NCI-H526 (cell line): Measurements from ENCODE around the gene OTOG.
A peak's percentile ranks its signal among the peaks of the same experiment; 100 is the strongest.

Source experiments
- DNase-seq, 2 experiments: peaks; one replicate each; lab custom pipeline; 2025; lab: John Stamatoyannopoulos, UW

OTOG gene

DNA sequence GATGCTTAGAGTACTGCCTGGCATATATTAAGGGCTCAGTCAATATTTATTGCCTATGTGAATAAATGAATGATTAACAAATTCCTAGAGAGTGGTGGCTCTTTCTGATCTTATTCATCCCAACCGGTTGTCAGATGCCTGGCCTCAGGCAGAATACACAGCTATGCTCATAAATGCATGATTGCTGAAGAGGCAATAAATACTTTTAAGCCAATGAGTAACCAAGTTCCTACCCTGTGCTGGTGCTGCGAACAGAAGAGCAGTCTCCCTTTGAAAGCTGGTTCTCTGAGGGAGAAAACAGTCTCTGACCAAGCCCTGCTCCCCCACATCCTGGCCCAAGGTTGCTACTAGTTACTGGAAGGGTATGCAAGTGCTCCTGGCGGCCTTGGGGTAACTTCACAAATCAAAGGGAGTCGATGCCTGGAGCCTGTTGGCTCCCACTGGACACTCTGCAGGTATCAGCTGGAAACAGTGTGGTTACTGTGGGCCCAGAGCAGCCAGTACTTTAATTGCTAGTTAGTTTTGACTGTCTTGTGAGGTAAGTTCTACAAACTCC is 5.7 kb upstream of the OTOG start:
- peak in 1 of 2 experiments; percentile 22 for DNase-seq

DNA sequence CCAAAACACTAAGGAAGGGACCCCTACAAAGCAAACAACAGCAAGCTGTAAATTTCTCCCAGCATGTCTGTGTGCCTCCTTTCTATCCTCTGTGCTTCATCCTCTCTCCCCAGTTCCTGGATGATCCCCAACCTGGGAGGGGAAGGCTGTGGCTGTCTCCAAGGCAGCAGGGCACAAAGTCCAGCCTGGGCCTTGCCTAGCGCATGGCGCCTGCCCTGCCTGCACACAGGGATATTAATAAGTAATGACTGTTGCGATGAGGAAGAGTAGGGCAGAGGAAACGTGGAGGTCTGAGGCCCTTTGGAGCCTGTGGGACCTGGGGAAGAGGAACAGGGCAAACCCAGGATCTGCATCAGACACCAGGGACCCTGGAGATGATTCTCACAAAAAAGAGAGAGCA is 4.8 kb upstream of the OTOG start:
- peak; percentile 48 to 84 for DNase-seq

DNA sequence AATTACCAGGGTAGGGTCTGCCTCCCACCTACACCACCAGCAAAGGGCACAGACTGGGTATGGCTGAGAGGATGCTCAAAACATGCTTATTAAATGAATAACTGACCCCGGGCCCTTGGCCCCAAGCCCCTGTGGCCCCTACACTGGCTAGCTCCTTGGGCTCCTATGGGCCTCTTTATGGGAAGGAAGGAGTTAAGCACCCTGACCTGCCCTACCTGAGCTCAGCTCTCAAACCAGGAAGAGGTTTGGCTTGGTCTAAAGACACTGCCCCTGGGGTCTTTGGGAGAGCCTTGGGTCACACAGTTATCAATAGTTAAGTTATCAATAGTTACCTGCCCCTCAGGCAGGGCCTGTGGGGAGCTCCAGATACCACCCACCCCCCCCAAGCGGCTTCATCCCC is 4.0 kb upstream of the OTOG start:
- DNase-seq: peak in 1 of 2 experiments; percentile 47

DNA sequence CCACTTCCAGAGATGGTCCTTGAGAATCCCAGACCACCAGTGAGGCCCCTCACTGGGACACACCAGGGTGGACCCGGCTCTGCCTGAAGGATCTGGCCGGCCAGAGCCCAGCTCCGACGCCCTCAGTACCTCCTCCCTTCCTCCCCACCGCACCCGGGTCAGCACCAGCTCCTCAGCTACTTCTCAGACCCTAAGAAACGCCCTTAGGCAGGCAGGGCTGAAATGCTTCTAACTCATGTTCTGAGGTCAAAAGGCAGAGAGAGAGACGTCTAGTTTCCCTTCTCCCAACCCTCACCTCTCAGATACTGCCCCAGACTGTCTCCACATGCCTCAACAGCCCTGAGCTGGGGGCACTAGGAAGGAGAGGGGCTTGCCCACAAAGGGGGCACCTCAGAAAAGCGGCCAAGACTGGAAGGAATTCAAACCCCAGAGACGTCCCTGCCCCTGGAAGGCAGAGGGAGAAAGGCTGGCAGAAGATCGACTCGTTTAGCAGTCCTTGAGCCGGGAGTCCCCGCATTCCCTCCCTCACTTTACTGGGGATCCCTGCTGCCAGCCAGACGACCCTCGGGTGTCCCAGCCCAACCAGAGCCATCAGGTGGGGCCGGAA is 3.4 kb upstream of the OTOG start:
- DNase-seq: peak in 1 of 2 experiments; percentile 59

DNA sequence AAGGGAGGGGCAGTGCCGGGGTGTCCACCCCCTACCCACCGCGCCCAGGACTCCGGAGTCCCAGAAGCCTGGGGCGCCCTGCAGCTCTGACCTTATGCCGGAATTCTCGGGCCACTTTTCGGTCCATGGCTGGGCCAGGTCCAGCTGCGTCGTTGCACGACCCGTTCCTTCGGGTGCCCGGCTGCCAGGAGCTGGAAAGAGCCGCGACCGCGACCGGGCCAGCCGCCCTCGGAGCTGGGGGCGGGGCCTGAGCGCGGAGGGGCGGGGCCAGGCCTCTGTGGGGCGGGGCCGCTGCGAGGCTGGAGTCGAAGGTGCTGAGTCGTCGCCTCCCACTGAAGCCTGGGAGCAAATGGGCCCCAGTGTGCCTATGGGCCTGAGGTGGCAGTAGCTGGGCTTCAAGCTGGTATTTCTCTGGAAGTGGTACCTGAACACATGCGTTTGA is 2.9 kb upstream of the OTOG start, which contains the start of gene USH1C:
TSS of gene USH1C (minus strand) at position 236 of the 442 bp plus-strand sequence. CDS start at position 127, 109 bp downstream.
- peak in 1 of 2 experiments; percentile 84 for DNase-seq

DNA sequence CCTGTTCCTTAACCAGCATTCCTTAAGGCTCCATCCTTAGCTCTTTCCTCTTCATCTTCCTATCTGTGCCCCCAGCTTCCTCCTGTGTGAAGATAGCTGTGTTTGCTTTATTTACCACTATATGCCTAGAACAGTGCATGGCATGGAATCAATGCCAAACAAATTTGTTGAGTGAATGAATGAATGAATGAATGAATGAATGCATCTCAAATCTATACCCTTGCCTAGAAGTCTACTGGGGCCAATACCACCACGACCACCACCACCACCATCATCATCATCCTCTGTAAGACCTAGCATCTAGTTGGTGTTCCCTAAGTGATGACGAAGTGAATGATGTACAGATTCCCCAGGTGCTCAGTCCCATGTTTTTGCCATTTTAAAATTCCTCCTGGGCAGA is 819 bp upstream of the OTOG start:
- DNase-seq: no peak

DNA sequence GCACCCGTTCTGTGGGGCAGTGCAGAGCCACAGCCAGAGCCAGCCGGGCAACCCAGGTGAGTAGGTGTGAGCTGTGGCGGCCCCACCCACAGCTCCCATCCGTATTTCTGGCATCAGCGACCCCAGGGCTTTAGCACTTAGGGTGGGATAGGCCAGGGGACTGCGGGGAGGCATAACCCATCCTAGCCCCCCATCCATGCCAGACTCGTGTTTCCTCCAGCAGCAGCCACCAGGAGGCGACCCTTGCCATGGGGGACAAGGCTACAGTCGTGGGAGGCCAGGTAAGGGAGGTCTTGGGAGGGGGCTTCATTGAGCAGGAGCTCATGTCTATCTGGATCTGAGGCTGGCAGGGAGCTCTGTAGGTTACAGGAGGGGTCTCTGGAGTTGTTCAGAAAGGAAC is 873 bp downstream of the OTOG start:
- peak in 1 of 2 experiments; percentile 11 for DNase-seq

DNA sequence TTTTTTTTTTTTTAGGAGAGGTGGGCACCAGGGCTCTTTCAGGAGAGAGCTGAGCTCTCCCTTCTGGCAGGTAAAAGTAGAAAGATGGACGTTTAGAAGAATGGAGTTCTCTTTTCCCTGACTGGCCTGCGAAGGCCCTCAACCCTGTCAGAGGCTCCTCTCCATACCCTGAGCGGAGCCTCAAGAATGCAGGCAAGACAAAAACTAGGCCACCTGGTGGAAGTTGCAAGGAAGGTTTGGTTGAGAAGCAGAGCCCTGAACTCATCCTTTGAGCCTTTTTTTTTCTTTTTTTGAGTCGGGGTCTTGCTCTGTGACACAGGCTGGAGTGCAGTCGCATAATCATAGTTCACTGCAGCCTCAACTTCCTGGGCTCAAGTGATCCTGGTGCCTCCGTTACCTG is 1.4 kb downstream of the OTOG start:
- peak in 1 of 2 experiments; percentile 16 for DNase-seq

DNA sequence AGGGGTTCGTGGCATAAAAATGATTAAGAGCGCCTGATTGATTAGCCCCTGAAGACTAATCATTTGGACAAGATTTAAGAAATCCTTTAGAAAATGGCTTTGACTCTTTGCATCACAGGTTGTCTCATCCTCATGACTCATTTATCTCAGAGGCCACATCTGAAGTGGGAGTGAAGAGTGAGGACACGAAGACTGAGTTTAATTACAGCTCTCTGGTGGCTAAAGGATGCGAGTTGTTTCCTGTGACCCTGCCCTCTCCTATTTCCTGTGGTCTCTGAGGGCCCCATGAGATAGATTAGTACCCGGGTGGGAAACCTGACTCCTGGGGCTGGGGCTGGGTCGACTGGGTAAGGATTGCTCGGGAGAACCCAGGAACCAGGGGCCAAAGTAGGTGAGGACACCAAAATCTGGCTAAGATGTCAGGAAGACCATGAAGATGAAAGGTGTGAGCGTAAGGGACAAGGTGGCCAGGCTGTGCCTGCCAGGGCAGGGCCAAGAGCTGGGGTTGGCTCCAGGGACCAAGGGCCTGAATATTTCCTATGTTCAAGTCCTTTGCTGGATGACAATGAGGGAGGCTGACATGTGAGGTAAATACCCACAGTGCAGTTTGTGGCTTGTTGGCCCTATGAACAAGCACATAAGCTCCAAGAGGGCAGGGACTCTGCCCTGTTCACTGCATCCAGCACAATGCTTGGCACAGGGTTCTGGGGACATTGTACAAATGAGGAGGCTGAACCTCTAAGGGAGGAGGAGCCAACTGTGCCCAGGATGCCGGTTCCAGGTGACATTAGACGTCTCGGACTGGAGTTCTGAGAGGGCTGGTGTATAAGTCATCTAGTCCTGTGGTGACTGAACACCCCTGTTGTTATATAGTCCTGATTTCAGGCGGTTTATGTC is 3.6 kb downstream of the OTOG start:
- no peak for DNase-seq

DNA sequence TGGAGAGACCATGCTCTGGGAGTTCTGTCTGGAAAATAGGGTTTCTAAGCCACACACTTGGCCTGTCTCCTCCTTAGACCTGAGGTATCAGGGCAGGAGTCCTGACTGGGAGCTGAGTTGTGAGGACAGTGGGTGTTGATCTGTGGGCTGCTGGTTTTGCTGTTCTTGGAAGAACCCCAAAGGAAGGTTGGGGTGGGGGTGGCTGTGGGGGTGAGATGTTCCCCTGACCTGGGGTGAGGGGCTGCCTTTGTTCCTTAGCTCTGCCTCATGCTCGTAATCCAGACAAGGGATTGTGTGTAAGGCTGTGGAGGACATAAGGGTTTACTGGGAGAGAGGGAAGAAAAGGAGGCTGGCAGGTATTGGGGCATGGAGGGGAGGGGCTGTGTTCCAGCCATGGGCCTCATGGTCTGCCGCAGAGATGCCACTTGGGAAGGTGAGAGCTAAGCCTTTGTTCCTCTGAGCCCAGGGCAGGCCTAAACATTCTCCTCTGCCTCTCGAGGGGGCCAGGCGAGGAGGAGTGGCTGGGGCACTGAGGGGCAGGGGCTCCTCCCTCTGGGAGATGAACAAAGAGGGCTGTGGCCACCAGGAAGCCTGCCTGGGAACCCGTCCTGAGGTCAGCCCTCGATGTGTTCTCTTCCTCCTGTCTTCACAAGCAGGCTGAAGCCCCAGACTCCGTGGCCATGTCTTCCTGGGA is 4.4 kb downstream of the OTOG start:
- no peak for DNase-seq

DNA sequence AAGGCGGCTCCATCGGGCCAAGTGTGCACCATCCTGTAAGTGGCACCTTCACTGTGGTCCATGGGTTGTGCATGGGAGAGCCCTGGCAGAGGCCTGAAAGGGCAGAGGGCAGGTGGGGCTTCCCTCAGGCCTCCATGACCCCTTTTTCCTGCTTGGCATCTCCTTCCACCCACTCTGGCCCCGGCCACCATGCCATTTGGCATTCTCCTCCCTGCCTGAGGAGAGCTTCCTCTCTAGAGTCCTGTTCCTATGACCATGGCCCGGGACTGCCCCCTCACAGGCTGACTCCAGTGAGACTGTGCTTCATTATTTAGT is 4.9 kb downstream of the OTOG start:
- DNase-seq: no peak

DNA sequence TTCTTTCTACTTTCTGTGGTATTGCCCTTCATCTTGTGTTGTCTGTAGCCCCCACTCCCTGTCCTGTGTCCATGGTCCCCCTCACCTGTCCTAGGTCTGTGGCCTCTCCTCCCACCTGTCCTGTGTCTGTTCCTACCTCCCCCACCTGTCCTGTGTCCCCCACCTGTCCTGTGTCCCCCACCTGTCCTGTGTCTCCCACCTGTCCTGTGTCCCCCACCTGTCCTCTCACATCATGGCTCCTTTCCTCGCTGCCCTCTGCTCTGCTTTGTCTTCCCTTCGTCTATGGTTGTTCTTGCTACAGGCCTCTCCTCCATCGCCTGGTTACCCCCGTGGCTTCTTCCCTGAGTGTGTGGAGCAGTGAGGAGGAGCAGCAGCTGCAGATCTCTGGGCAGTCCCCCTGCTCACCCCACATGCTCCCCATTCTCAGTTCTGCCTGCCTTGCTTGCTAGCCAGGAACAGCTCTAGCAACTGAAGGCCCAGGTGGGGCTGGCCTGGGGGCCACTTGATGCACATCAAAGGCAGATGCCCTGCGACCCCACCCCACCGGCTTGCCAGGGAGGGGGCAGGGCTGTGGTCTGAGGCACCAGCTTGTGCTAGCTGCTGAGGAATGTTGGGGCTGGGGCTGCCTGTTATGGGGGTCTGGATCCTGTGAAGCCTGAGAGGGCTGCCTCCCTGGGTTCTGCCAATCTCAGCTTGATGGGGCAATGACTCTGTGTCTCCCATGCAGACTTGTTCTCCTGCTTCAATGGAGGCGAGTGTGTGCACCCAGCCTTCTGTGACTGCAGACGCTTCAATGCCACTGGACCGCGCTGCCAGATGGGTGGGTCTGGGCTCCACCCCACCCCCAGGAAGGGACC is 5.6 kb downstream of the OTOG start:
- DNase-seq: no peak

DNA sequence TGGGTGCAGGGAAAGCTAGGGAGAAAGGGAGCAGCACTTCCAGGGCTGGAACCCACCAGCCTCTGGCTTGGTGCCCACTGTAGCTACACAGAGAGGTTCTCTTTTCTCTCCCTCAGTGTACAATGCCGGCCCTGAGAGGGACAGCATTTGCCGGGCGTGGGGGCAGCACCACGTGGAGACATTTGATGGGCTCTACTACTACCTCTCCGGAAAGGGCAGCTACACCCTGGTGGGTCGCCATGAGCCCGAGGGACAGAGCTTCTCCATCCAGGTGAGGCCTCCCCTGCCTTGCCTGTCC is 6.1 kb downstream of the OTOG start:
- DNase-seq: no peak

DNA sequence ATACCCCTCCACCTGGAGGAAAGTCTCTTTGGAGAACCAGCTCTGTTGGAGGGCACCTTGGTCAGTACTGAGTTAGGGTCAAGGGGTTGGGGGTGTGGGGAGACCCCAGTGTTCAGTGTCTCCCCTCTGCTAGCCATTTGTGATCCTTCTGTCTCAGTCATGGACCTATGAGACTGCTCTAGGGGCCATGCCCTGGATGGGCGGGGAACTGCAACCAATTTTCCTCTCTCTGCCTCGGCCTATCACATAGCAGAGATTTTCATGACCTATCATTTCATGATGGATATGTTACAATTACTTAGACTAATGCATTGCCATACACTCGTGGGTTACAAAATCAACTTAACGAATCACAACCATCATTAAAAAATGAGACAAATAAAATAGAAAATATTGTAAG is 7.4 kb downstream of the OTOG start:
- DNase-seq: no peak

DNA sequence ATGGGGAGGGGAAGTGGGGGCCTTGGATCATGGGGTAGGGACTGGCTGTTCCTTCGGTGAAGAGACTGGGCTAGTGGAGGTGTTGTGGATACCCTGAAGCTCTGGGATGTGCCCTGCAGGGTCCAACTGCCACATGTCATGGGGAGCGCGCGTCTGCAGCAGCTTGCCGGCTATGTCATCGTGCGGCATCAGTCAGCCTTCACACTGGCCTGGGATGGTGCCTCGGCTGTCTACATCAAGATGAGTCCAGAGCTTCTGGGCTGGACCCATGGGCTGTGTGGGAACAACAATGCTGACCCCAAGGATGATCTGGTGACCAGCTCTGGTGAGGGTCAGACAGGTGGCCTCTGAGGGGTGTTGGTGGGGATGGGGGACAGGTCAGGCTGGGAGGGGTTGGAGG is 9.9 kb downstream of the OTOG start:
- no peak for DNase-seq

DNA sequence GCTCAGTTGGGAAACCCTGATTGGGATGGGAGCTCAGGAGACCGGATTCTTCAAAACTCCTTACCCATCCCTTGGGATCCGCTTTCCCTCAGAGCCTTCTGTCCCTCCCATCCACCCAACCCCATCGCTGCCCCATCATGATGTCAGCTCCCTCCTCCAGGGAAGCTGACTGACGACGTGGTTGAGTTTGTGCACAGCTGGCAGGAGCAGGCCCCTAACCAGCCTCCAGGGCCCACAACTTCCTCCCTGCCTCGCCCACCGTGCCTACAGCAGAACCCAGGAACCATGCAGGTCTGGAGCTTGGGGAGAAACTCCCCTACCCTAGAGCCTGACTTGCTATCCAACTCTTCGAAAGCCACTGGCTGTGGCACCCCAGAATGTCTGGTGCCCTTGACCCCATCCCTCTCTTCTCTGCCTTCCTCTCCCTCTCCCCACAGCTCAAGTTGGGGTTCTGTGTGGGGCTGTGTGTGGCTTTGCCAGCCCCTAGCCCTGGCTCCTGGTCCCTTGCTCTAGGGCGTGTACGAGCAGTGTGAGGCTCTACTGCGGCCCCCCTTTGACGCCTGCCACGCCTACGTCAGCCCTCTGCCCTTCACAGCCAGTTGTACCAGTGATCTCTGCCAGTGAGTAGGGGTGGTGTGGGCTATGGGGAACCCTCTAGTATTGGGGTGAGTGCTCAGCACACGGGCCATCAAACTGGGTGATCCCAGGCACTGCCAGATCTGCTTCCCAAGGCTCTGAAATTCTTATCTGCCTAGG is 11.1 kb downstream of the OTOG start:
- no peak for DNase-seq

DNA sequence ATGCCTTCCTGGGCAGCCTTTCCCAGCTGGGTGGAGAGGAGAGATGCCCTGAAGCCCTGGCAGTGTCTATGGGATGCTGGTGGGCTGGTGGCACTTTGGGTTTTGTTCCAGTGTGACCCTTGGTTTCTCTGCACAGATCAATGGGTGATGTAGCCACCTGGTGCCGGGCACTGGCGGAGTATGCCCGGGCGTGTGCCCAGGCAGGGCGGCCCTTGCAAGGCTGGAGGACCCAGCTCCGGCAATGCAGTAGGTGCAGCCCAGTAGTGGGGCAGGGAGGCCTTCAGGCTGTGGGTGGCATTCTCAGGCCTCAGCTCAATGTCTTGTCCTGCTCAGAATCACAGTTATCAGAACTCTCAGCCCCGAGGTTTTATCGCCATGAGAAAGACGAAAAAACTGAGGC is 11.9 kb downstream of the OTOG start:
- DNase-seq: no peak

DNA sequence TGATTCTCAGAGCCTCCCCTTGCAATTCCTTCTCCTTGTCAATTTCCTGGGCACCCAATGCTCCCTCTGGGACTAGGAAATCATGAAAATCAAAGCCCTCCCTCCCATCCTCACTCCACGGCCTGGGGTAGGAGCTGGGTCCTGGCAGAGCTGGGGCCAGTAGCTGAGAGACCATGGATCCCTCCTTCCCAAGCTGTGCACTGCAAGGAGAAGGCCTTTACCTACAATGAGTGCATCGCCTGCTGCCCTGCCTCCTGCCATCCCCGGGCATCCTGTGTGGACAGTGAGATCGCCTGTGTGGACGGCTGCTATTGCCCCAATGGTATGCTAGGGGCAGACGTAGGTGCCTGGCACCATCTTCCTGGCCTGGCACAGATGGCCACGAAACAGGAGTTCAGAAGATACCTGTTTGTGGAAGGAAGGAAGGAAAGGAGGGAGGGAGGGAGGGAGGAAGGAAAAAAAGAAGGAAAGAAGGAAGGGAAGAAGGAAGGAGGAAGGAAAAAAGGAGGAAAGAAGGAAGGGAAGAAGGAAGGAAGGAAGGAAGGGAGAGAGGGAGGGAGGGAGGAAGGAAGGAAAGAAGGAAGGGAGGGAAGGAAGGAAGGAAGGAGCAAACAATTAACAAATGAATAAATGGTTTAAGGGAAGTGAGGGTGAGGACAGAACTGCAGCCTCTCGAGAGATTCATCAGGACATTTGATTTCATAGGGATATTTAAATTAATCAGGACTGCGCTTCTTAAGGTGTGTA is 12.5 kb downstream of the OTOG start:
- no peak for DNase-seq

DNA sequence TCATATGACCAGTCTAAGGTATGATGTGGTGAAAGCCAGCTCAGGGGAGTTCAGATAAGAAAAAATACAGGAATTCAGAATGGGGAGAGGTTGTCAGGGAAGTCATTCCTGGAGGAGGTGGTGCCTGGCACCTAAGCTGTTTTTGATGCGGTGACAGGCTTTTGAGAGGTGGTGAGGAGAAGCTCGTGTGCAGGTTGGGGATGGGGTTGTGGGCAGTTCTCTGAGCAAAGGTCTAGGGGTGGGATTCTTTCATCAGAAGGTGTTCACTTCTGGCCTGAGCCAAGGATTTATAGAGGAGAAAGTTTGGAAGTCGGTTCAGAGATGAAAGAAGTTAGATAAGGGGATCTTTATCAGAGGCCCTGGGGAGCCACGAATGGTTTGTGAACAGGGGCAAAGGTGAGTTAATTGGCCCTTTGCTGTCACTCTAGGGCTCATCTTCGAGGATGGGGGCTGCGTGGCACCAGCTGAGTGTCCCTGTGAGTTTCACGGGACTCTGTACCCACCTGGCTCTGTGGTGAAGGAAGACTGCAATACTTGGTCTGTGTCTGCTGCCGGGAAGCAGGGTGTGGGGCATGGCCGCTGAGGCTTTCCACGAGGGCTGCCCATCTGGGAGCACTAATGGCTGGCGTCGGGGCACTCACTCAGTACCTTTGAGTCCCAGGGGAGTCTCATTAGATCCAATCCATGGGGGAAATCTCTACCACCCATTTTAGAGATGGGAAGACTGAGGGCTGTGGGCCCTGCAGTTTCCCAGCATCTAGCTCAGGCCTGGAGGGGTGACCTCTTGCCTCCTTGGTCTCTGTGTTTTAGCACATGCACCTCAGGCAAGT is 13.4 kb downstream of the OTOG start:
- DNase-seq: no peak

DNA sequence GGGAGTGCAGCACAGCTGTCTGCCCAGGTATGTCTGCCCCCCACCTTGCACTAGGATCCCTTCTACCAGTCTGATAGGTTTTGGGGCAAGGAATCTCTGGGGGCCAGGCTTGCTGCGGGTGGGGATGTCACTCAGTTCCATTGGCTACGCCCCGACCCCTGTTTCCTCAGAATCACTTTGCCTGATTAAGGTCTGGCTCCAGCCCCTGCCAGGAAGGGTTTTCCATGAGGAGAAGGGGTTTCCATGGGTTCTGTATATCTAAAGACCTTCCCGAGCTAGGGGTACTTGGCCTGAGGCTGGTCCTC is 14.0 kb downstream of the OTOG start:
- DNase-seq: no peak
